GM21723 (cell line): Measurements from ENCODE around the gene EPHA8.

ENCODE experiments used
- ATAC-seq: cut with Tn5 transposase; IDR thresholded peaks from one replicate; pipeline ENCODE4 v1.9.1; 2021; ENCODE audit warnings: mild to moderate bottlenecking, moderate library complexity; ENCODE audit not compliant: unreplicated experiment

The EPHA8 gene

GRCh38 chr1:22535399-22535798 is 27.9 kb upstream of the EPHA8 start:
- no peak for ATAC-seq

DNA sequence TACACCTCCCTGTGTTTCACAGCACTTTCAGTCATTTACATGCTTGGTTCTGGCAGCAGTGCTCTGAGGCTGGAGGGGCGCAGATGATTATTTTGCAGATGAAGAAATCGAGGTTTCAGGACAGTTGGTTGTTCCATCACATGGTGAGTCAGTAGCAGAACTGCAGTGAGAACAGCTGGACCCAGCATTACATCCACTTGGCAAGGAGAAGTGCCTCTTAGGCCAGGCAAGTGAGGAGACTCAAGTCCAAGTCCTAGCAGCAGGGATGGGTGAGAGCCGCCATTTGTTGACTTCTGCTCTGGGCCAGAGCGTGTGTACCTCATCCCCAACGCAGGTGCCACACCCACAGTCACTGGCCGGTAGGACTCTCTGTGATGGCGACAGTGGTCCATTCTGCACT is 26.8 kb upstream of the EPHA8 start:
- no peak for ATAC-seq

- no peak for ATAC-seq
Observed at GRCh38 chr1:22537441-22538139, 25.7 kb upstream of the EPHA8 start.

DNA sequence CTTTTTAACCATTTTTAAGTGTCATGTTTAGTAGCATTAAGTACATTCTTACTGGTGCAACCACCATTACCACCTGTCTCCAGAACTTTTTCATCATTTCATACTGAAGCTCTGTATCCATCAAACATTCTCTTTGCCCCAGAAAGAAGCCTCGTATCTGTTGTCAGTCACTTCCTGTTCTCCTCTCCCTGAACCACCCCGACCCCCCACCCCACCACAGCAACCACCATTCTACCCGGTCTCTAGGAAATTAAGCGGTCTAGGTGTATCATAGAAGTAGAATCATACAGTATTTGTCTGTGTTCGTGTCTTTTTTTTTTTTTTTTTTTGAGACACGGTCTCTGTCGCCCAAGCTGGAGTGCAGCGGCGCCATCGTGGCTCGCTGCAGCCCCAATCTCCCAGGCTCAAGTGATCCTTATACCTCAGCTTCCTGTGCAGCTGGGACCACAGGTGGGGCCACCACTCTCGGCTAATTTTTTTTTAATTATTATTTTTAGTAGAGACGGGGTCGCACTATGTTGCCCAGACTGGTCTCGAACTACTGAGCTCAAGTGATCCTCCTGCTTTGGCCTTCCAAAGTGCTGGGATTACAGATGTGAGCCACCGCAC is 23.7 kb upstream of the EPHA8 start:
- no peak for ATAC-seq

DNA sequence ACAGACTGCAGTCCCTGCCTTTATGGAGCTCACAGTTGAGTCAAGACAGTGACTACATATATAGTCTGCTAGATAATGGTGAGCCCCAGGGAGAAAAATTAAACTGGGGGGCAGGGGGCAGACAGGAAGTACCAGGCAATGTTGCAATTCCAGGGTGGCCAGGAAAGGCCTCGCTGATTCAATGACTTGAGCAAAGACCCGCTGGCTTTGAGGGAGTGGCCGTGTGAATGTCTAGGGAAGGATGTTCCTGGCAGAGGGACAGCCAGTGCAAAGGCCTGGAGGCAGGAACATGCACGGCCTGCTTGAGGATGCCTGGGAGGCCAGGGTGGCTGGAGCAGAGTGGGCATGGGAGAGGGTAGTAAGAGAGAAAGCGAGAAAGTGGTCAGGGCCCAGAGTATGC is 23.0 kb upstream of the EPHA8 start:
- no peak for ATAC-seq

DNA sequence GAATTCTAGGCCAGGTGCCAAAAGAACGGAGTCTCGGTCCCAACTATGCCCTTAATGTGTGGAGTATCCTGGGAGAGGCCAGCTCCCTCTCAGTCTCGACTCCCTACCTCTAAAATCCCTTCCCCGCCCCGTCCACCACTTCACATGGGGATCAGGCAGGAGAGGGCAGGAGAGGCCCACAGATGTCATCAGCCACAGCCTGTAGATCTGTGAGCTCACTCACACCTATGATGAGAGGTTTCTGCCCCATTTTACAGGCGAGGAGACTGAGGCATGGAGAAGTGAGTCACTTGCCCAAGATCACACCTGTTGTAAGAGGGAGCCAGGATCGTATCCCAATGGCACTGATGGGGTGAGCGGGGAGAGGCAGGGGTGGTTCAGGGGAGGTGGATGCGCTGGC is 20.4 kb upstream of the EPHA8 start:
- ATAC-seq: no peak

GRCh38 chr1:22543679-22544078 is 19.6 kb upstream of the EPHA8 start:
- ATAC-seq: no peak

DNA sequence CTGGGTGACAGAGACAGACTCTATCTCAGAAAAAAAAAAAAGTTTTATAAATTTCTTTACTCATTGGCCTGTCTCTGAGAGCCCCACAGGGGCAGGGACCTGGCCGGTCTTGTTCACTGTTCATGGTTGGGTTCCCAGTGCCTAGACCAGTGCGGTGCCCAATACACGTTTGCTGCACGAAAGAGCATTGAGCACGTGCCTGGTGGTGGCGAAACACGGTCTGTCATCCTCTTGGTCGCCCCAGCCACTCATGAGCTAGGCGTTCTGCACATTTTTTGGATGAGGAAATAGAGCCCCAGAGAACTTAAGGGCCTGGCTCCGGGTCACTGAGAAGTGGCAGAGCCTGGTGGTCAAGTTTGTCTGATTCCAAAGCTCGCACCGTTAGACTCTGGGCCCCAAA is 18.7 kb upstream of the EPHA8 start:
- no peak for ATAC-seq

DNA sequence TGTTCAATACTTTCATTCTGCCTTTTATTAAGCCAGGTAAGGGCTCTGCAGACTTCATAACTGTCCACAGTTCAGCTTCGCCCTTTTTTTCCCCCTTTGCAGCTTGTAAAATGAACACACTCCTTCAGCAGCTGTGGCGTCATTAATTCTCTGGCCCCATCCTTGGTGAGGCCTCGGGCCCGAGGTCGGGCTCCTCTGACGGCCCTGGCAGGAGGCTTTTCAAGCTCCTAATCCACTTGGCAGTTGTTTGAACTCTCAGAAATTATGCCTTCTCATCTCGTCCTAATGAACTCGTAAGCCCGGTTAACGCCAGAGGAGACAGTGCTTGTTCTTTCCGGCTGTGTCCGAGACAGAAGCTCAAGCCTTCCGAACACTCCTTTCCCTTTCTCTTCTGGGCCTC is 18.1 kb upstream of the EPHA8 start:
- no peak for ATAC-seq

DNA sequence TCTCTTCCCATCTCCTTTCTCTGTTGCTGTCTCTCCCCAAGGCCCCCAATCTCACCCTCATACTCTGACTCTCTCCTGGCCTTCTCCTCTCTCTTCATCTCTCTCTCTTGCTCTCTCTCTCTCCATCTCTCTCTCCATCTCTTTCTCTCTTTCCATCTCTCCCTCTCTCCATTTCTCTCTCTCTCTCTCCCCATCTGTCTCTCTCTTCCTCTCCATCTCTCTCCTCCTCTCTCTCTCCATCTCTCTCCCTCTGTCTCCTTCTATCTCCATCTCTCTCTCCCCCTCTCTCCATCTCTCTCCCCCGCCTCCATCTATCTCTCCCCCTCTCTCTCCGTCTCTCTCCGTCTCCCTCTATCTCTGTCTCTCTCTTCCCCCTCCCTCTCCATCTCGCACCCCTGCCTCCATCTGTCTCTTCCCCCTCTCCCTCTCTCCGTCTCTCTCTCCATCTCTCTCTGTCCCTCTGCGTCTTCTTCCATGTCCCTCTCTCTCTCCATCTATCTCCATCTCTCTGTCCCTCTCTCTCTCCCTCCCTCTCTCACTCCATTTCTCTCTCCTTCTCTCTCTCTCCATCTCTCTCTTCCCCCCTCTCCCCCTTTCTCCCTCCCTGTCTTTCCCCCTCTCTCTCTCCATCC is 16.0 kb upstream of the EPHA8 start:
- no peak for ATAC-seq

- no peak for ATAC-seq
Observed at GRCh38 chr1:22547818-22548462, 15.3 kb upstream of the EPHA8 start.

- ATAC-seq: no peak
Observed at GRCh38 chr1:22550021-22550420, 13.3 kb upstream of the EPHA8 start.

- no peak for ATAC-seq
Observed at GRCh38 chr1:22551591-22551990, 11.7 kb upstream of the EPHA8 start.

DNA sequence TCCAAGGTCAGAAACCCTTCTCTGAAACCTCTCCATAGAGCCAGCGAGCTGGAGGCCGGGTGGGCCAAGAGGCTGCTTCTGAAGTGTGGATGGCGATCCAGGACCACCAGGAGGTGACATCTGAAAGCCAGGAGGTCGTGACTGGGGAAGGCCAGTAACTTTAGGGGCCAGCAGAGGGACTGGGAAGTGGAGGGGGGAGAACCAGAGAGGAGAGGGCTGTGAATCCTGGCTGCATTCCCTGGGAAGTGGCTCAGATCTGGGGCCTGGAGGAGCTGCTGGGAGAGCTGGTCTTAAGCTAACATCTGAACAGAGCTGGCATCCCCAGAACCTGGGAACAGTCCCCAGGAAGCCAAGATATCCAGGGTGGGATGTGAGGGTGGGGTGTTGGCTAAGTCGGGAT is 11.3 kb upstream of the EPHA8 start:
- no peak for ATAC-seq

GRCh38 chr1:22553104-22553880 is 10.0 kb upstream of the EPHA8 start:
- ATAC-seq: no peak

DNA sequence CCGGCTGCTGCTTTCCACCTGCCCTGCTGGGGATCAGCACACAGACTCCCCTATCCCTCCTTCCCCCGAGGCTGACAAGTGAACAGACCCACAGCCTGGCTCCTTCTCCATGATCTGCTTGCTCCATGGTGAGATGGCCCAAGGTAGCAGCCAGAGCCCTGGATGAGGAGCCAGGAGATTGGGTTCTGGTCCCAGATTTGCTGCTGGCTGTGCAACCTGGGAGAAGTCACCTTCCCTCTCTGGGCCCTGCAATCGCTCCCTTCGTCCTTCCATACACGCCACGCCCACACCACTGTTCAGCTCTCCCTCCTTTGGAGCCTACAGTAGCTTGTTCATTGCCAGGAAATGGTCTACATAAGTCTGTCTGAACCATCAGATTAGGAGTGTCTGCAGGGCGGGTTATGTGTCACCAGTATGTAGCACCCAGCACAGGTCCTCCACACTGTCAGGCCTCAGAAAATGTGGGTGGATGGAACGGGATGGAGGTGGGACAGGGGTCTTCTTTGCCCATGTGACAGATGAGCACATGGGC is 9.2 kb upstream of the EPHA8 start:
- no peak for ATAC-seq

GRCh38 chr1:22555371-22555656 is 8.0 kb upstream of the EPHA8 start:
- no peak for ATAC-seq

GRCh38 chr1:22556391-22557104 is 6.7 kb upstream of the EPHA8 start:
- ATAC-seq: no peak

GRCh38 chr1:22557341-22557950 is 5.8 kb upstream of the EPHA8 start:
- no peak for ATAC-seq
